Measurements from ENCODE around the gene IL1RL2.

IL1RL2 gene

DNA sequence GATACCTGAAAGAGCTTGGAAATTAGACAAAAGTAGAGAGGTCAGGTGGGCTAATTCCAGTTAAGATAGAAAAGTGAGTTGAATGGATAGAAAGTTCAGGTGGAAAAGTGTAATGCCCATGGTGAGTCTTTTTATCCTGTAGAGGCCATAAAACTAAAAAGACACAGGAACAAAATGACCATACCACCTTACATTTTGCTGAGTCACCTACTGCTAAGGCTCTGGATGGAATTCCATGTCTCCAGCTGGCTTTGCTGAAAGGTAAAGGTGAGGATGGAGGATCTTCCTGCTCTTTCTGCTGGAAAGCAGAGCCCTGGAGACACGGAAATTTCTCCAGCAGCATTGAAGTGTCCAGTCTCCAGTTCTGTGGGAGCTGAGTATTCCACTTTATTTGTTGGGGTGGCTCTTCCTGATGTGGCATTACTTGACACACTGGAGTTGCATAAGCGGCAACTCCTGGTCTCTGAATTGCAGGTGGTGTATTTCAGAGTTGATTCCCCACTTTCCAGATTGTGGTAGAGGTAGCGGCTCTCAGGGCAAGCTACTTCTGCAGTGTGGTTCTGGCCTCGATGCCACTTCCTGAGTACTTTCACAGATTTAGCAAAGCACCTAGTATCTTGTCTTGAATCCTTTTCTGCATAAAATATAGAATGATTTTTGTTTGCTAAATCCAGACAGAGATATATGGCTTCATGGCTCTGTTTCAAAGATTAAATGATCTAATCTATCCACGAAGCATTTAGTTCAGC lies 10.7 kb downstream of the IL1RL2 start:
- no peak for DNase-seq

DNA sequence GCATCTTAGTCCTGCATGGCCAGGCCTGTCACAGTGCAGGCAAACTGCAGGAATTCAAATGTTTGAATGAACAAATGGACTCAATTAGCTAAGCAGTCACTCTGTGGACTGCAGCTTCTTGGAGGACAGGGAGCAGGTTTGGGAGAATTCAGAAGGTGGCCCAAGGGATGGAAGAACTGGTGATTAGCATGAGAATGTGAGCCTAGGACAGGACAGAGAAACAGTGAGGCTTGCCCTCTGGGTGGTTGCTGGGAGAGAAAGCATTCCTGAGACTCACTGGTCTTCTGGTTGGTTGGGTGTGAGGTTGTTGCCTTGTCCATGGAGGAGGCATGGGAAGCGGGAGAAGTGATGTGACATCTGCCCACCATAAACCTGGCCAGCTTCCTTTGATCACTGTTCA lies 13.7 kb downstream of the IL1RL2 start:
- DNase-seq: no peak

DNA sequence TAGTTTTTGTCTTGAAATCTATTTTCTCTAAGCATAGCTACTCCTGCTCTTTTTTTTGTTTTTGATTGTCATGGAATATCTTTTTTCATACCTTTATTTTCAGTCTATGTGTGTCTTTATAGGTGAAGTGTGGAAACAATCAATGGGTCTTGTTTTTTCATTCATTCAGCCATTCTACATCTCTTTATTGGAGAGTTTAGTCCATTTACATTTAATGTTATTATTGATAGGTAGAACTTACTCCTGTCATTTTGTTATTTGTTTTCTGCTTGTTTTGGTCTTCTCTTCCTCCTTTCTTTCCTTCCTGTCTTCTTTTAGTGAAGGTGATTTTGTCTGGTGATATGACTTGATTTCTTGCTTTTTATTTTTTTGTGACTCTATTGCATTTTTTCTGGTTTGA lies 17.8 kb downstream of the IL1RL2 start:
- DNase-seq: no peak

DNA sequence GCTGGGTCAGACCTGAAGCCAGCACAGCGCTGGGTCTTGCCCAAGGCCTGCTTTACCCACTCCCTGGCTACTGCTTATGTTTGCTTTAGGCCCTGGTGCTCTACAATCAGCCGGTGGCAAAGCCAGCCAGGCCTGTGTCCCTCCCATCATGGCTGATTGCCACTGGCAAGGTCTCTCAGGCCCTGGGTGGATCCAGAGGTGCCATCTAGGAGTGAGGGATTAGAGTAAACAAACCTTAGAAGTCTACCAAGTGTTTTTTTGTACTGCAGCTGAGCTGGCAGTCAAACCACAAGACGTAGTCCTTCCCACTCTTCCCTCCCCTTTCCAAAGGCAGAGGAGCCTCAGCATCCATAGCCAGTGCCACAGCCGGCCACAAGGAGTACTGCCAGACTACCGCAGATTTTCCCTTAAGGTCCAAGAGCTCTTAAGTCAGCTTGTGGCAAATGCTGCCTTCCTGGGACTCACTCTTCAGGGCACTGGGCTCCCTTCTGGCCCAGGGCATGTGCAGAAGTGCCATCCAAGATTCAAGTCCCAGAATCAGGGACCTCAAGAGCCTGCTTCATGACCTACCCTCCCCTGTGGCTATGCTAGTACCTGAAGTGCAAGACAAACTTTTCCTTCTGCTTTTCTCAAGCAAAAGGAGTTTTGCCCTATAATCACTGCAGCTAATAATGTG lies 20.0 kb downstream of the IL1RL2 start:
- no peak for DNase-seq

DNA sequence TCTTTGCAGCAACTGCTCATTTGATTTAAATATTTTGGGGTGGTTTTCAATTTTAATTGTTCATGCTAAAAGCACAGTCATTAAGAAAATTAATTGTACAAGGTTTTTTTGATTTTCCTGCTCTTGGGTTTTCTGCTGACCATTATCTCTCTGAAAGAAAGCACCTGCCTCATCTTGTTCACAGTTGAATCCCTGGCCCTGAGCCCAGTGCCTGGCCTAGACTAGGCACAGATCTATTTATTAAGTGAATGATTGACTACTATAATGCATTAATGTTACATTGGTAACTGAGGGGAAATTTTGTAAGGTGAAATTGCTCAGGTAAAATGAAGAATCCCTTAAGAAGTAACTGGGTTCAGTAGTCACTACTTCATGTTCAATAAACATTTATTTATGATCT lies 22.0 kb downstream of the IL1RL2 start:
- no peak for DNase-seq

DNA sequence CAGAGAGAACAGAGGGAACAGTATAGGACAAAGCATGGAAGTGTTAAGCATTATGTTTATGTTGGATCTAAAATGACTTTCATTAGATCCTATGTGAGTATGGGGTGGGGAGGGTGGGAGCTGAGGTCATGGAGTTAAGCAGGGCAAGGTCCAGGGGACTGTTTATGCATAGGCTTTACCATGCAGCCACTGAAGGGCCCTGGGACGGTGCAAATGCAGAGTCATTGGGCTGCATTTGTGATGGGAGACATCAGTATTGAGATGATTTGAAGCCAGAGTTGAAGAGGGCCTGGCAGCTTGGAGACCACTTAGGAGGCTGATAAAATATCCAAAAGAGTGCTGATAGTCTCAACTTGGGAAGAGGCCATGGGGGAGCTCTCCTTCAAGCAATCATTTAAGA lies 22.7 kb downstream of the IL1RL2 start:
- no peak for DNase-seq

DNA sequence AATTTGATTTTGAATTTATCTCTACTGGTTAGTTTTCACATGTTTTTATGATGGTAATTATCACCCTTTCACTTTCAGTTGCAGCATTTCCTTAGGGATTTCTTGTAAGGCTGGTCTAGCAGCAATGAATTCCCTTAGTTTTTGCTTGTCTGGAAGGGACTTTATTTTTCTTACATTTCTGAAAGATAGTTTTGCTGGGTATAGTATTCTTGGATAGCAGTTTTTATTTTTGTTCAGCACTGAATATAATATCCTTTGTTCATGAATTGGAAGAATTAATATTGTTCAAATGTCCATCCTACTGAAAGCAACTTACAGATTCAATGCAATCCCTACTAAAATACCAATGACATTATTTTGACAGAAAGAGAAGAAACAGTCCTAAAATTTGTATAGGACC lies 30.2 kb downstream of the IL1RL2 start:
- DNase-seq: no peak

DNA sequence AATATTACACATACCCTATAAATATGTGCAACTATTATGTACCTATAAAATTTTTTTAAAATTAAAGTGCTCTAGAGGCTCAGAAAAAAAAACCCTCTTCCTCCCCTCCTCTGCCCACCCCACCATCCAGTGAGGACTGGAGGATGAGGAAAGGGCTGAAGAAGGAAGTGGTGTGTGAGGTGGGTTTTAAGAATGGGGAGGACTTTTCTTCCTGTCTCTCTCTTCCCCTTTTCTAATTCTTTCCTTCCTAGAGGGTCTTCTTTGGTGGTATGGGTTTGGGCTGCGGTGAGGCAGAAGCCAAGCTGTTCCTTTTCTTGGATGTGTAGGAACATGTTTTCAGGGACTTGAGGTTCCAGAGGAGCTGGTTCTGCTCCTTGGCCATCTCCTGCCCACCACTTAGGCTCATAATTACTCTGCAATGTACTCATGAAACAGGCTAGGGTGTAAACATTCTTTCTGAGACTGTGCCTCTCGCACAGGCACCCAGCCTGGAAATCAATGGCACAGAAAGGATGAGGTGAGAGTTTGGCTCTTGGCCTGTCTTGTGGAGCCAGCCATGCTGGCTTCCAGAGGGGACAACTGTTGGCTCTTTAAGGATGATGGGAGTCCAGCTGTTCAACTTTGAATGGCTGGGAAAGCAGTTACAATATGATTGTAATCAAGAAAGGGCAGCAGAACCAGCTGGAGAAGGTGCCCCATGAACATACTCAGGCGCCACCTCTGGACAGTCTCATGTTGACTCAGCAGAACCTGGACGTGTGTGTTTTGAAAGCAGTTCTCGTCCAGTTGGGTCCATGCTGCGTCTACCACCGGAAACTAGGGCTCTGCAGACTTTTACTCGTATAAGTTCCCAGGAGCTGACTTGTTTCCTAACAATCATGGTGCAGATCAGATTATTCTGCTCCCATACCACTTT lies 38.3 kb downstream of the IL1RL2 start:
- DNase-seq: no peak

DNA sequence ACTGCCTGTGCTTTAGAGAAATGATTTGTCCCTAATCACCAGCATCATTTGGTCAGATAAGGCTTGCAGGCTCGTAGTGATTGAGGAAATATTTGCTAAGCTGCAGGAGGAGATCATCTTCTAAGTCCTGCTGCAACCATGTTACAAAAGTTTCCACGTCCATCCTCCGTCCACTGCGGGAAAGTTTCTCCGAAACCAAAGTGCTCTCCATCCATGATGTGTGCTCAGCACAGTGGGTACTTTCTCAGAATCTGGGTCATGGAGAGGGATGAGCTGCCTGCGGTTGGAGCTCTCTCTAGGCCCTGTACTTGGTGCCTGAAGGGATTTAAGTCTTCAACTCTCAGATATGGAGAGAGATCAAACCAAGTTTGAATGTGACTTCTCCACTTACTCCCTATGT lies 39.3 kb downstream of the IL1RL2 start:
- no peak for DNase-seq

DNA sequence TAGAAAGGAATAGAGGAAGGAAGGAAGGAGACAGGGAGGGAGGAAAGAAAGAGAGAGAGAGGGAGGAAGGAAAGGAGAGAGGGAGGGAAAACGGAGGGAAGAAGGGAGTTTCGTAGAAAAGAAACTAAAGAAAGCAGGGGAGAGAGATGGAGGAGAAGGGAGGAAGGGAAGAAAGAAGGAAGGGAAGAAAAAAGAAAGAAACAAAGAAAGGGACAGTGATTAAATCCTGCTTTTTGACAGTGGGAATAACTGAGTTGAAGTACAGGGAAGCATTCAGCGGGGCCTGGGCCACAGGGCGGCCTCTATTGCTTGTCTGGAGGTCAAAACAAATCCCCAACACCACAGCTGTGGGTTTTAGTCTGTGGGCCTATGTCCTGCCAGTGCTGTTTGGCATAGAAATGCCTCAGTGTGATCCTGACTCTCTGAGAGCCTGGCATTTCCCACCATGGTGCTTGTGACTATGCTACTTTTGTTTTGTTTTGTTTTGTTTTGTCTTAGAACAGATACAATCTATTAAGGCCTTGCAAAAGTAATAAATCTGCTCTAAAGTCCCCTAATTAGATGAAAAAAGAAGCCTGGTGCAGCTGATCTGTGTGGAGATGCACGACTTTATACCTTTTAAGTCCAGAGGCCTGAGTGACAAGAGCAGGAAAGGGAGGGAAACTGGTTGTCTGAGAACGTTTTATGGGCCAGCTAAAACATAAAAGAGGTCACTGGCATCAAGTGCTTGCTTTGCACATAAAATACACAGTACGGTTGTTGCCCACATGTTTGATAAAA lies 40.0 kb downstream of the IL1RL2 start:
- DNase-seq: no peak

DNA sequence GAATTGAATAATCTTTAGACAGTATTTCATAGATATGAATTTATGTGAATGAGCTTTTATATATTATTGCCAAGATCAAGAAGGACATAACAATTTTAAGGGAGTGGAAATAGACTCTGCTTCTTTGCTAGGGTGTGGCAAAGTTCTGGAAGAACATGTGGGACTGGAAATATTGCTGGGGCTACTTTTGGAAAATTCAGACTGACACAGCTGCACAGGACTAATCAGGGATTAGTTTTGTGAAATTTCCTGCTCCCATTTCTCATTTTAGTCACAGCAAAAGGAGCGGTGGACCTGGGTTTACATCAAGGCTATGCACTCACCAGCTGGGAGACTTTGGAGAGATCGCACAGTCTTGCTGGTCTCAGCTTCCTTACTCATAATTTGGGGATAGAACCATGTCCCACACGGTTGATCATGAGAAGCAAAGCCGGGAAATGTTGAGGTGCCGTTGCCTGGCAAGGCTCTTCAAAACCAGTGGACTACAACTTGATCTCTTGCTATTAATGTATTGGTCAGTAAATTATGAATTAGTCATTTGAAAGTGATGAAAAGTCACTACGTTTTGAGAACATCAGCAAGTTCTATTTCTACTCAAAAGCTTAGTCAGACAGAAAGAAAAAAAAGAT lies 42.4 kb downstream of the IL1RL2 start:
- no peak for DNase-seq

DNA sequence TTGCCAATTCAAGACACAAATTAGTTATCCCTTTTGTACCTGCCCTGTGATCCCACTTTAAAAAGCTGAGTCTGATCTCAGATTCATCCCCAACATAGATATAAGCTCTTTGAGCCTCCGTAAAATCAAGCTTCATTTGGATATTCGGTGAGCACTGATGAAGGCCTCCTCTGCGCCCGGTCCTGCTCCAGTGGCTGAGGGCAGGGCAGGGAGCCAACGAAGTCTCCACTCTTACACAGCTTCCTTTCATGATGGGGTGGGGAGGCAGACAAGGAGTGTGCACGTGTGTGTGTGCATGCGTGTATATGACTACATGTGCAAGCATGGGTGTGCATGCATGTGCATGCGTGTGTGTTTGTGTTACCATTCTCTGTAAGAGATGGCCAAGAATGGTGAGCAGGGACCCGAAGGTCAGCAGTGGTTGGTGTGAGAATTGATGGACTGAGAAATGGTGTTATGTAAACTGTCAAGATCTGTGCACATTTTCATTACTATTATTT lies 43.6 kb downstream of the IL1RL2 start:
- DNase-seq: no peak

DNA sequence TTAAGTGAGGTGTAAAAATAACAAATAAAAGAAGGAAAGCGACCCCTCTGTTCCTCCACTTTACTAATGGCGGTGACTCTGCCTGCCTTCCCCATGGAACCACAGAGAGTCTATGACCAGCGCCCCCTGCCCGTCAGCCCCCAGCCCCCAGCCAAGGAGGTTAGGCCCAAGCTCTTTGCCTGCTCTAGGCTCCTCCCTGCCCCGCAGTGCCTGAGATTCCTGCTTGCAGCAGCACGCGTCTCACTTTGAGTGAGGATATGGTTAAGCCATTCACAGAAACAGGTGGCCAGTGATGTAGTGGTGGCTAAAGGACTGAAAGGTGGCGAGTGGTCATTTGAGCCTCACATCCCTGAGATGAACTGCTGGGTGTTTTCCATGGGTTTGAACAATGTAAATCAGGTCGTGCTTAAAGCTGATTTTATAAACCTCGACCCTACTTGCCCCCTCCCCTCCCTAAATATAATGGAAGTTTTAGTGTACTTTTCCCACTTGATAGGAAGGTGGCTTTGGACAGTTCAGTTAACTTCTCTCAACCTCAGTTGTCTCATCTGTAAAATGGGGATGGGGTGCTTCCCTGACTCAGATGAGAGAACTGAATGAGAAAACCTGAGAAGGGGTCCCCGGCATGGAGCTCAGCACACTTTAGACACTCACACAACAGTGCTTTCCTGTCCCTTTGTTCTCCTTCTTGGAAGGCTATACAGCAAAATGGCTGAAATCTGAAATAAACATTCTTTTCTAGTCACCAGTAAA lies 46.5 kb downstream of the IL1RL2 start:
- no peak for DNase-seq

DNA sequence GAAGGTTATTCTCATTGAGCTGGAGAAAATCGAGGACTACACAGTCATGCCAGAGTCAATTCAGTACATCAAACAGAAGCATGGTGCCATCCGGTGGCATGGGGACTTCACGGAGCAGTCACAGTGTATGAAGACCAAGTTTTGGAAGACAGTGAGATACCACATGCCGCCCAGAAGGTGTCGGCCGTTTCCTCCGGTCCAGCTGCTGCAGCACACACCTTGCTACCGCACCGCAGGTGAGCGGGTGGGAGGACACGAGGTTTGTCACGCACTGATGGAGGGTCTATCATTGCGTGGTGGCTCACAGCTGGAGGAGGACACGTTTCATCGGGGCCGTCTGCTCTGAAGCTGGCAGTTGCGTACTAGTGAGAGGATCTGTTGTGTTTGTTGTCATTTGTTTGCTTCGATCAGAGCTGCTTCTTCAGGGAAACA lies 48.2 kb downstream of the IL1RL2 start:
- no peak for DNase-seq

DNA sequence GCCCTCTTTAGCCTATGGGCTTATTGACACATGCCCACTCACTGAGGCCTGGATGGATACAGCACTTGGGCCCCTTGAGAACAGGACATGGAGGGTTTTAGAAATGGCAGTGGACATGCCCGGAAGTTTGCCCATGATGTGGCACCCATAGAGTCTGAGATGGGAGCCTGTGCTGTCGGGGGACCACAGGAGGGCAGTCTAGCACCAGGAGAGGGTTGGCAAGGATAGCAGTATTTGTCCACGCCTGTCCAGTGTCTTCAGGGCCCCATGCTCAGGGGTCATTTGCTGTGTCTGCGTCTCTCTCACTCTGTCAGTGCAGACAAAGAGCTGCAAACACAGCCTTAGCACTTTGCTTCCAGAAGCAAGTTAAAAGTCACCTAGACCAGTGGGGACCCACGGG lies 48.7 kb downstream of the IL1RL2 start:
- peak; percentile 46 for DNase-seq

DNA sequence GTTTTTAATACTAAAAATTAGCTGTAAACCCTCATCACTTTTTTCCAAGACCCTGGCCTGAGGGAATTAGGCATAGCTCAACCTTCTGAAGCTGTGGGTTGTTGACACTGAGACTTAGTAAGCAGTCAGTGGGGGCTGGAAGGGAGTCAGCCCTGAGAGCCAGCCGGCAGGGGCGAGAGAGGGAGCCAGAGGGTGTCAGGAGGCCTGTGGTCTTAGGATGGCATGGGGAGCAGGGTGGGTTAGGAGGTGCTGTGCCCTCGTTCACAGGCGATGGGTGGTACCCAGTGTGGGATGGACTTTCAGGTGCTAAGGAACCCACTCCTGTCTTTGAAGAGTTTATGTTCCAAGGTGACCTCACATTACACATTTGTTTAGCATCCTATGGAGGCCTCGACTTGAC lies 49.3 kb downstream of the IL1RL2 start:
- no peak for DNase-seq

DNA sequence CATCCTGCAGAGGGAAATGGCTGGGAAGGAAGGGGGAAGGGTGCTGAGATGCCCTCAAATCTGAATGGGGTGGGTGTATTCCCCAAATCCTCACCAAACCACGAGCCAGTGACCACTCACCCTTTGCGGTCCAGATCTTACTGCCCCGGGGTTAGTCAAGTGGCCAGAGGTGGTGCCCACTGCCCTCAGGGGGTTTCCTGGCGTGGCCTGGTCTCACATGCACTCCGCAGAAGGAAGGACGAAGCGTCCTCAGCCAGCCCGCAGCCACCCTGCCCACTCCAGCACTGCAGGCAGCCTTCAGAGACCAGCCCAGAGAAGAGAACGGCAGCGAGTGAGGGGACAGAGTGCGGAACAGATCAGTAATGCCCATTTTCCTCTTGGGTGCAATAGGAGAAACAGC lies 50.4 kb downstream of the IL1RL2 start:
- DNase-seq: no peak

DNA sequence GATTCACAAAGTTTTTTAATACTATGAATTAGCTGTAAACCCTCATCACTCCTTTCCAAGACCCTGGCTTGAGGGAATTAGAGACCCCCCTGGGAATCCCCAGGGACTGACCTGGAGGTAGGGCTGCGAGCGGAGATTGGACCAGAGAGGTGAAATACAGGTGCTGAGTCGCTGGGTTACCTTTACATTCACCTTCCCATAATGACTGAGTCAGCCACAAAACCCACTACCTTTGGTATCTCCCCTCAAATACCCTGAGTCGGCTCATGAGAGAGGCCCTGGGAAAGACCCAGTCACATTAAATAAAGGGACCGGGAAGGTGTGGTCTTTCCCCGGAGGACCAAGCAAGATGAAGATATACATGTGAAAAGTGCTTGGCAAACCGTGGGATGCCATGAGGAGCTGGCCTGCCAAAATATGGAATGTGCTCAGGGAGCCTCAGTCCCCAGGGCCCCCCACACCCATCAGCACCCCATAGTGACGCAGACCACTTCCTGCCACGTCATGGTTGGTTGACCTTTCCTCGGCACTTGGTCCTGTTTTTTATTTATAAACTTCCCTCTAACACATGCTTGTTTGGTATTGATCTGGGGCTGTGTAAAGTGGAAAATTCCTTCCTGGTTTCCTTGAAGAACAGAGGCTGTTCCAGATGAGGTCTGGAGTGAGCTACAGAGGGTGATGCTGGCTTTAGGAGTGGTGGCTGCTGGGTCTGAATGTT lies 51.4 kb downstream of the IL1RL2 start:
- DNase-seq: peak; percentile 49

DNA sequence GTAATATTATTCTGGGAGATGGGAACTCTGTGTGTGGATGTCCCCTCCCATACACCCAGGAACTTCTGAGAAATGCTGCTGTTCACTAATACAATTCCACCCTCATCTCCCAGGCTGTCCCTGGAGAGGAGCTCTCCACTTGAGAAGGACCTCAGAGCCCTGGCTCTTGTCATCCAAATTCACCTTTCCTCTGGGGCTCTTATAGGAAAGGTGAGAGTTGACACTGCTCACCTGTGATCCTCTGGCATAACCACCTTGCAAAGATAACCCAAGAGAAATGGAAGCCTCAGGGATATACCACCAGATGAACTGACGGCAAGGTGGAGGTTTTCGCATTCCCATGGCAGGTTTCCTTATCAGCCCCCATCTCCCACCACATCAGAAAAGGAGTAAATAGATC lies 52.0 kb downstream of the IL1RL2 start:
- no peak for DNase-seq

DNA sequence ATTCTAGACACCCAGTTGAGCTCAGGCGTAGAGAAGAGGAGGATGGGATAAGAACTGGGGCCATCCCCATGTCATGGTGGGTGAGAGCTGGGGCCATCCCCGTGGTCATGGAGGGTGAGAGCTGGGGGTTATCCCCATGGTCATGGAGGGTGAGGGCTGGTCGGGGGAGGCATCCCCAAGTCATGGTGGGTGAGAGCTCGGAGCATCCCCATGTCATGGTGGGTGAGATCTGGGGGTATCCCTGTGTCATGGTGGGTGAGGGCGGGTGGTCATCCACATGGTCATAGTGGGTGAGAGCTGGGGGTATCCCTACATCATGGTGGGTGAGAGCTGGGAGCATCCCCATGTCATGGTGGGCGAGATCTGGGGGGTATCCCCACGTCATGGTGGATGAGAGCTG lies 52.5 kb downstream of the IL1RL2 start:
- DNase-seq: no peak
